ENCODE measurements around the gene HHLA2. TPM values are rescaled to one million over a fixed set of nuclear protein-coding genes. Genes with fewer than 3 reads are reported as not detected.

HHLA2 gene
- total RNA-seq, 1 experiment from 2014 or later = not detected

DNA sequence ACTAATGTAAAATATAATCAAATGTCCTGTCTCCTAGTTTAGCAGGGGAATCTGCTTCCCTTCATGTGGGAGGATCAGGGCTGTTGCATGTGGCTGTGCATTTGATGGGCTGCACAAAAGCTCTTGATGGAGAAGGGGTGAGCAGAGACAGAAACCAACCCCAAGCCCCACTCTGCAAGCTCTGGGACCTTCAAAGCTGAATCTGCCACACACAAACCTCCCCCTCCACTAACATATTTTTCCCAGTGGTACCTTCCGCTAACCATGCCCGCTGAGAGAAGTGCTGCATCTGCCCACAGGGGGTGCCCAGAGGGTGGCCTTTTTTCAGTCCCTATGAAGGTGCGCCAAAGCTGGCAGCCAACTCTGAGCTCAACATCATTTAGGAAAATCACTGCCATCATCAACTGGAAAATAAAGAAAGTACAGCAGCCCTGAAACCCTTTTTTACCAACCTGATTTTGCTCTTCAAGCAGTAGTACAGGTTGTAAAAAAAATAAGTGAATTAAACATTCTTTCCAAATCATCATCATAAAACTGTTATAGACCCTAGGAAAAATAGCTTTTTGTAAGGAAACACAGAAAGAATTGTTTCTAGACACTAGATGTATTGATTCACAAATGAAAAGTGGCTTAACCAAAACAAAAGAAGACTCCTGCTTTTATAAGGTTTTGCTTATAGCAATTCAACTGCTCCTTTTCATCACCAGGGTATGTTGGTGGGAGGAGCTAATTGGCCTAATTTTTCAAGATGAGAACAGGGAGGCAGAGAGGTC lies 97.0 kb downstream of the HHLA2 start:
- no peak for DNase-seq (ENCODE audit: low read depth)

- no peak for DNase-seq (ENCODE audit: low read depth)
Measured at GRCh38 chr3:108394016-108394415, 97.7 kb downstream of the HHLA2 start.

DNA sequence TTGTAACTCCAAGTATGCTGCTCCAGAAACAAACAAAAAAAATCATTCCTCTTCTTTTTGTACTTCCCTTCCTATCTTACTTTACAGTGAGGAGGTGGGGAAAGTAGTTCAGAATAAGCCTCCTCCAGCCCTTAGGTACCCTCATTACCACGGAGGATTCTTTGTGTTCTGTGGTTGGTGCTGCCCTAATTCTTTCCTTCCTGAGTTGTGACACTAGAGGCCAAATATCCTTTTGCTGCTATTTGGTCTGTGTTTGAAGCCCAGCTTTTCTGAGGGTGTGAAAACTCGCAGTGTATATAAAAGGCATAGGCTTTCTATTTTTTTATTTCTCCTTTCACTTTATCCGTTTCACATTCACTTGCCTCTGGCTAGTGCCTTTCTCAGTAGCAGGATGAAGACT lies 98.2 kb downstream of the HHLA2 start:
- DNase-seq (ENCODE audit: low read depth) = no peak

GRCh38 chr3:108396336-108396735 lies 100.0 kb downstream of the HHLA2 start:
- DNase-seq (ENCODE audit: low read depth) = no peak

DNA sequence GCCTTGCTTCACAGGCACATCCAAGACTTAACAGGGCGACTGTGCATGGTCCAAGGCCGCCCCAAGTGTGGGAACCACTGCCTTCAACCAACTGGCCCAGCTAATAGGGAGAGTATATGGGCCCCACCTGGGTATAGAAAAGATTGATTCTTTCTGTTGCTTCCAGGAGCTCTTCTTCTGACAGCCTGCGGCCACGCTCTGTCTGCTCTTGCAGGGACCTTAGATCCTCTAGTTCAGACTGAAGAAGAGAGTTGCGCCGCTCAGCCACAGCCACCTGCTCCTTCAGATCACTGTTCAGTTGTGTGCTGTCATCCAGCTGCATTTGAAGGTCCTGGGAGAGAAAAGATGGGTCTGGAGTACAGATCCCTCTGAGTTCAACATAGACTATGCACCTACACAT lies 102.2 kb downstream of the HHLA2 start:
- no peak for DNase-seq (ENCODE audit: low read depth)

DNA sequence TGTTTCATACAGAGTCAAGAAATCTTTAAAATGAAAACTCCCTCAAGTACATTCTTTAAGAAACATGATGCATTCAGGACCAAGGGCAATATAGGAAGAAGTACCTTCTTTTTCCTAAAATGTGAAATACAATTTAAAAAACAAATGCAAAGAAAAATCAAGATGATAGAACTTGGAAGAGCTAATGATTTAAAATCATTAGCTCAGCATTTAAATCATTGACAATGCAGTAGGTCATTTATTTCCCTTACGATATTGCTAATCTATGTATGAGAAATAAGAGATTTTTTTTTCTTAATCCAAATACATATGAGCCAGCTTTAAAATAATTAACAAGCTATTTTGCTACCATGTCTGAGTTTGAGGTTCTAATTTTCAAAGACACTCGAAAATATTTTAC lies 105.5 kb downstream of the HHLA2 start:
- no peak for DNase-seq (ENCODE audit: low read depth)

DNA sequence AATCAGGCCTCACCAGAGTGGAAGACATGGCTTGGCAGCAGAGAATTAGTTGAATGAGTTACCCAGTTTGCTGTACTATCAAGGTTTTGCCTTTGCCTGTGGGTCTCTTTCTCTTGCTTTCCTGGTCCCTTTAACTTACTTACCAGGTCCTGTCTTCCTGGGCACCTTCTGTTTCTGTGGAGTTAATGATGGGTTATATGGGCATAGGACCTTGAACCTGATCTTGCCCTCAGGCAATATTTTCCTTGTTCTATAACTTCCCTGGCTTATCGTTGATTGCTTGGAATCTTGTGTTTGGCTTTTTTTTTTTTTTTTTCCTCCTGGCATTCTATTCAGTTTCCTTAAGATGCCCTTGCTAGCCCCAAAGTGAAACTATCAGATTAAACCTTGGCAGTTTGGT lies 106.8 kb downstream of the HHLA2 start:
- no peak for DNase-seq (ENCODE audit: low read depth)

GRCh38 chr3:108403686-108404345 lies 107.5 kb downstream of the HHLA2 start:
- DNase-seq (ENCODE audit: low read depth) = no peak

GRCh38 chr3:108404368-108404767 lies 108.0 kb downstream of the HHLA2 start:
- no peak for DNase-seq (ENCODE audit: low read depth)

DNA sequence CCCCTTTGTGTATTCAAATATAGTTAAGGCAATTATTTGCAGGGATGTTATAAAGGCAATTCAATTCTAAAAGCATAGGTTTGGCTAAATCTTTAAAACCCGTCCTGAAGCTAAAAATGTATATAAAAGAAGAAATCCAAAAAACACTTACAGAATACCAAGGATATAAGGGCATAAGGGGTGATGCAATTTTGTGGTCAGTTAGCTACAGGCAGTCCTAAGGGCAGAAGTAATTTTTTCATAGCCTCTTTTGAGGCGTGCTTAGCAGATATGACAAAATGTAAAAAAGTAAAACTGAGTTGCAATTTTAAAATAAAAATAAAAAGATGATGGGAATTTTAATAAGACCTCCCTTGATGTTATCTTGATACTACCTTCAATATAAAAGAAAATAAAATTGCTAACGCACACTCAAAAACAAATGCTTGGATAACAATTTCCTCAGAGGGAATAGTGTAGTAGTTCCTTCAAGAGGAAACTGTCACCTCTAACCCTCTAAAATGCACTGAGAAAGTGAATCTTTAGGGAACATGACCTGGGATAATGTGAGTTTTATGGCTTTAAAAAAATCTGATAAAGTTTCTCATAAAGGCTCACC lies 109.8 kb downstream of the HHLA2 start:
- no peak for DNase-seq (ENCODE audit: low read depth)

- DNase-seq (ENCODE audit: low read depth) = peak; percentile 75
Measured at GRCh38 chr3:108406661-108407206, 110.4 kb downstream of the HHLA2 start.

GRCh38 chr3:108407886-108408285 lies 111.5 kb downstream of the HHLA2 start:
- DNase-seq (ENCODE audit: low read depth) = no peak

GRCh38 chr3:108408883-108409799 lies 112.8 kb downstream of the HHLA2 start:
- DNase-seq (ENCODE audit: low read depth) = no peak

DNA sequence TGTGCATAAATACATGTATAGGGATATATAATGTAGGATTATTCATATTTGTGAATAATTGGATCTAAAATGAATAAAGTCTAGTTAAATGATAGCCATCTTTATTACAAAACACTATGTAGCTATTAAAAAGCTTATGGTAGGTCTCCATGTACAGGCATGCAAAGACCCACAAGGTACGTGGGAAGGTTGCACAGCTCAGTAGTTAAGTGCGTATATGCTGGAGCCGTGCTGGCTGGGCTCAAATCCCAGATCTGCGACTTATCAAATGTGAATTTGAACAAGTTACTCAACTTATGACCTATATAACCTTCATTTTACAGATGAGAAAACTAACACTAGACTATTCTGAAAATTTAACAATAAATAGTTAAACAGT lies 113.4 kb downstream of the HHLA2 start:
- DNase-seq (ENCODE audit: low read depth) = no peak

- no peak for DNase-seq (ENCODE audit: low read depth)
Measured at GRCh38 chr3:108410531-108410984, 114.2 kb downstream of the HHLA2 start.

DNA sequence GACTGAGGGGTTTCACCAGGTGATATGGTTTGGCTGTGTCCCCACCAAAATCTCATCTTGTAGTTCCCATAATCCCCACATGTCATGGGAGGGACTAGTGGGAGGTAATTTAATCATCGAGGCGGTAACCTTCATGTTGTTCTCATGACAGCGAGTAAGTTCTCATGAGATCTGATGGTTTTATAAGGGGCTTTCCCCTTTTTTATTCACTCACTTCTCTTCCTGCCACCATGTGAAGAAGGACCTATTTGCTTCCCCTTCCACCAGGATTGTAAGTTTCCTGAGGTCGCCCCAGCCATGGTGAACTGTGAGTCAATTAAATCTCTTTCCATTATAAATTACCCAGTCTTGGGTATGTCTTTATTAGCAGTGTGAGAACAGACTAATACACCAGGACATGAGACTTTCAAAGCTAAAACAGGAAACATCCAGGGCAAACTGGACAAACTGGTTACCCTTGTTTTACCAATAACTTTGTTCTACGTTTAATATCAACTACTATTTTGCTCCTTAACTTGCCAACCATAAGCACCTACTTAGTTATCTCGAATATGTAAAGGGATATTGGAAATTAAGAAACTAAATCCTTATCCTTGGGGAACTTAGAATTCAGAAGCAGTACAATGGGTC lies 115.9 kb downstream of the HHLA2 start:
- DNase-seq (ENCODE audit: low read depth) = no peak

- DNase-seq (ENCODE audit: low read depth) = no peak
Measured at GRCh38 chr3:108414007-108414406, 117.7 kb downstream of the HHLA2 start.

DNA sequence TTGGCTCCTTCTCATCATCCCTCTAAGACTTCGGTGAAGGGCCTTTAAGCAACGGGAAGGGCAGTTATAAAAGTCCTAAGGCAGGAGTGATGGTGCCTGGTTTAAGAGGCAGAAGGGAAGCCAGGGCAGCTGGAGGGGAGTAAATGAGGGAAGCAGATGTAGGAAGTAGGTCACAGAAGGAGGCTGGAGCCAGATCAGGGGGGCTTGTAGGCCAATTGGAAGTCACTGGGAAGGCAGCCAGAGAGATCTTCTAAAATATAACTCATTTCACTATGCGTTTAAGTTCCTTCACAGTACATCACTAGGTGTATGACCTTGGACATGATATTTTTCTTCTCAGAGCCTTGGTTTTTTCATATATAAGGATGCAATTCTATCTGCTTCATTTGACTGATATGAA lies 119.3 kb downstream of the HHLA2 start:
- no peak for DNase-seq (ENCODE audit: low read depth)

- DNase-seq (ENCODE audit: low read depth) = no peak
Measured at GRCh38 chr3:108416111-108416869, 119.9 kb downstream of the HHLA2 start.

- peak; percentile 72 for DNase-seq (ENCODE audit: low read depth)
Measured at GRCh38 chr3:108420926-108421325, 124.6 kb downstream of the HHLA2 start.

All from M059J (cell line).